Vagina (tissue), 2 donors: ENCODE measurements around the gene INTS3.

Source experiments
- POLR2A ChIP-seq, 2 donors: fragments of 450-650 bp; IDR thresholded peaks; one replicate each; pipeline ENCODE4 v1.6.1; 2017; ENCODE audit warnings: antibody characterized with exemption in 2 of 2, mild to moderate bottlenecking in 2 of 2, moderate library complexity in 2 of 2
- POLR2AphosphoS5 ChIP-seq, 2 donors: sonication (generic); formaldehyde crosslinking; IDR thresholded peaks; one replicate each; pipeline ENCODE4 v1.9.0; 2017; ENCODE audit warnings: antibody characterized with exemption in 2 of 2, mild to moderate bottlenecking in 2 of 2, low read depth in 1 of 2; ENCODE audit not compliant: insufficient read depth in 1 of 2

DNA sequence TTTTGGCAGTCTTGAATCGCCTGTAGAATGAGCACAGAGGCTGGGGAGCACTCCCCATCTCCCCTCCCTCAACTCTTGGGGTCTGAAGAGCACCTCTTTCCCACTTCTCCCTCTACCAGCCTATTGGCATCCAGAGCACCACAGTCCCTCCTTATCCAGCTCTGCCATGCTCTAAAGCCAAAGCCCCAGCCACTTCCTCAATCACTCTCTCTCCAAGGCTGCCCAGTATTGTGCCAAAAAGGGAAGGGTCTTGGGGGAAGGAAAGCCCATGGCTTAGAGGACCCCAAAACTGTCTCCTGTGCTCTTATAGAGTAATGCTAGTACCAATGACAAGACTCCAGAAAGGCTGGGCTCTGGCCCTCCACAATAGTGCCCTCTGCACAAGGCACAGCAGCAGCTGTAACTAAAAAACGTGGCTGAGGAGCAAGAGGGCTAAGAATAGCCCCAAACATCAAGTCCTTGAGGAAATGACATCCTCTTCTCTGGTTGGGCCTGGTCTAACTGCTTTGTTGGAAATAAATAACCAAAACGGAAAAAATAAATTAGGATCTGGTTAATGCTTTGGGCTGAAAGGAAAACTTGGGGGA lies 75.7 kb downstream of the INTS3 start:
- TF ChIP-seq POLR2A (IDR thresholded peaks at IDR 0.05) (no peak), POLR2AphosphoS5 (IDR thresholded peaks at IDR 0.05; ENCODE audit: insufficient read depth in 1 of 2, low read depth in 1 of 2) (no peak)
